Caco-2 (cell line): Measurements from ENCODE around the gene CA12. TPM values are rescaled to one million over a fixed set of nuclear protein-coding genes. Genes with fewer than 3 reads are reported as not detected.

ENCODE experiments used
- BruUV-seq: library from RNA; stranded (reverse); fragments of 400-500 nt; replicated peaks from 2 replicates; lab custom pipeline; 2021; lab: Mats Ljungman, UMichigan
- CTCF ChIA-PET: fragments of 300-600 bp; sonication (Branson Sonifier 250); formaldehyde crosslinking; loops from one replicate; lab custom pipeline; 2022; ENCODE audit warnings: antibody characterized with exemption; lab: Charles Lee
- POLR2A ChIA-PET: fragments of 300-600 bp; sonication (Branson Sonifier 250); formaldehyde crosslinking; loops from one replicate; lab custom pipeline; 2022; ENCODE audit warnings: antibody characterized with exemption; lab: Charles Lee
- DNase-seq, 2 experiments: peaks; one replicate each; pipeline versions ENCODE4 v3.0.0 to v3.0.0-alpha.2; 2020 to 2022
- H3K27me3 ChIP-seq: replicated peaks from 2 replicates; pipeline ENCODE4 v1.6.0; 2011; ENCODE audit warnings: low read length; ENCODE audit not compliant: control insufficient read depth, insufficient read depth
- H3K36me3 ChIP-seq: 2 replicates; pipeline ENCODE4 v1.5.1; 2011; ENCODE audit warnings: low read length; ENCODE audit not compliant: control insufficient read depth, insufficient read depth
- H3K4me1 ChIP-seq: fragments of 250-450 bp; sonication (Bioruptor Pico); 2 replicates; pipeline ENCODE4 v1.5.1; 2020; ENCODE audit warnings: mild to moderate bottlenecking
- H3K4me3 ChIP-seq: 2 replicates; pipeline ENCODE4 v1.5.1; 2011; ENCODE audit warnings: low read depth, mild to moderate bottlenecking, control low read depth, low read length
- H3K9me3 ChIP-seq: fragments of 250-450 bp; sonication (Bioruptor Pico); 2 replicates; pipeline ENCODE4 v1.5.1; 2020; ENCODE audit warnings: mild to moderate bottlenecking, moderate library complexity
- H3K27ac Mint-ChIP-seq: one replicate; pipeline ENCODE4 v1.8.0; 2022; ENCODE audit warnings: mixed read lengths; ENCODE audit not compliant: unreplicated experiment
- H3K27me3 Mint-ChIP-seq: one replicate; pipeline ENCODE4 v1.8.0; 2022; ENCODE audit warnings: mixed read lengths; ENCODE audit not compliant: insufficient read depth, unreplicated experiment
- H3K36me3 Mint-ChIP-seq: one replicate; pipeline ENCODE4 v1.8.0; 2022; ENCODE audit warnings: mild to moderate bottlenecking, mixed read lengths; ENCODE audit not compliant: insufficient read depth, unreplicated experiment
- H3K4me1 Mint-ChIP-seq: one replicate; pipeline ENCODE4 v1.8.0; 2022; ENCODE audit warnings: low read depth, mixed read lengths; ENCODE audit not compliant: unreplicated experiment
- H3K4me3 Mint-ChIP-seq: one replicate; pipeline ENCODE4 v1.8.0; 2022; ENCODE audit warnings: mild to moderate bottlenecking, moderate library complexity, mixed read lengths; ENCODE audit not compliant: unreplicated experiment
- H3K9me3 Mint-ChIP-seq: one replicate; pipeline ENCODE4 v1.8.0; 2022; ENCODE audit warnings: mixed read lengths; ENCODE audit not compliant: unreplicated experiment
- intact Hi-C: fragments of 100-400 bp; cut with micrococcal nuclease; formaldehyde crosslinking; loops from one replicate; pipeline ENCODE4 v1.10.0; 2022; ENCODE audit not compliant: unreplicated experiment
- total RNA-seq: library from RNA; stranded (reverse); gene quantifications from 2 replicates; pipeline ENCODE4 v1.2.3, GENCODE V29; 2022
- TF ChIP-seq, protein P1 (sequence below), 2 experiments: fragments of 200-600 bp in 1 of 2; IDR thresholded peaks; 1 replicate in 1 of 2; 2 replicates in 1 of 2; pipeline versions ENCODE4 v1.5.1 to v1.8.0; 2011 to 2022; ENCODE audit warnings: antibody characterized with exemption in 1 of 2, control low read depth in 1 of 2, inconsistent platforms in 1 of 2, low read depth in 1 of 2, low read length in 1 of 2, mild to moderate bottlenecking in 1 of 2, moderate library complexity in 1 of 2; ENCODE audit not compliant: insufficient read depth in 1 of 2, severe bottlenecking in 1 of 2, unreplicated experiment in 1 of 2

CA12 gene
- total RNA-seq, 1 experiment from 2014 or later, result 1.0 TPM

DNA sequence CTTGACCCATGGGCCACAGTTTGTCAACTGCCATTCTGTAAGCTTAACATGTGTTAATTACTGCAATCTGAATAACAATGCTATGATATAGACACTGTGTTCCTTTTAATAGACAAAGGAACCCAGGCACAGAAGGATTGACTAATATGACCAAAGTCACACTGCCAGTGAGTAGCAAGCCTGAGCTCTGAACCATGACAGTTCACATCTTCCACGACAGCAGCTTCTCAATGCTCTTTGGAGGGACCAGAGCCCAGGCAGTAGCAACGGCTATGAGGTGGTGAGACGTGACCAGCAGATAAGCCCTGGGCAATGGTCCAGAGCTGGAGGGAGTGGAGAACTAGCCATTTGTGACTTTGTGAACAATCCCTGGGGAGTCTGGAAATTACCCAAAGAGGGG, 19.4 kb downstream of the CA12 start:
- H3K36me3 Mint-ChIP-seq, result no peaks in the 10 kb centered on the region

DNA sequence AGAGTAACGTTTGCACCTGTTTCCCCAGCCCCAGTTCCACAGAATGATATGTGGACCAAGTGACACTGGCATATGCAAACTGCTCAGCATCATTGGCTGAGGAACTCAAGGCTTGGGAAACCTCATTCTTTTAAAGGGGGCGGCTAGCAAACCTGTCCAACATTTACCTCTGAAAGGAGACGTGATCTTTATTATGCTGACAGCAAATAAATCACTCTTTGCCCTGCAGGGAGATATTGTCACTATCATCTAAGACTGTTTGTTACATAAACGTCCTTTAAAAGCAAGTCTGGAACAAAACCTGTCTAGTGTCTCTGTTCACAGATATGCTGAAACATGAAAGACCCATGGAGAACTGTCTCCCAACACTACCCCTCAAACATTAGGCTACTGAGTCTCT, 21.5 kb downstream of the CA12 start:
- H3K4me3 ChIP-seq, result no peak overlapping the region
- H3K36me3 Mint-ChIP-seq, result no peaks in the 10 kb centered on the region
- no TSS peak for BruUV-seq
- no peak for DNase-seq
- TF ChIP-seq, protein P1, sequence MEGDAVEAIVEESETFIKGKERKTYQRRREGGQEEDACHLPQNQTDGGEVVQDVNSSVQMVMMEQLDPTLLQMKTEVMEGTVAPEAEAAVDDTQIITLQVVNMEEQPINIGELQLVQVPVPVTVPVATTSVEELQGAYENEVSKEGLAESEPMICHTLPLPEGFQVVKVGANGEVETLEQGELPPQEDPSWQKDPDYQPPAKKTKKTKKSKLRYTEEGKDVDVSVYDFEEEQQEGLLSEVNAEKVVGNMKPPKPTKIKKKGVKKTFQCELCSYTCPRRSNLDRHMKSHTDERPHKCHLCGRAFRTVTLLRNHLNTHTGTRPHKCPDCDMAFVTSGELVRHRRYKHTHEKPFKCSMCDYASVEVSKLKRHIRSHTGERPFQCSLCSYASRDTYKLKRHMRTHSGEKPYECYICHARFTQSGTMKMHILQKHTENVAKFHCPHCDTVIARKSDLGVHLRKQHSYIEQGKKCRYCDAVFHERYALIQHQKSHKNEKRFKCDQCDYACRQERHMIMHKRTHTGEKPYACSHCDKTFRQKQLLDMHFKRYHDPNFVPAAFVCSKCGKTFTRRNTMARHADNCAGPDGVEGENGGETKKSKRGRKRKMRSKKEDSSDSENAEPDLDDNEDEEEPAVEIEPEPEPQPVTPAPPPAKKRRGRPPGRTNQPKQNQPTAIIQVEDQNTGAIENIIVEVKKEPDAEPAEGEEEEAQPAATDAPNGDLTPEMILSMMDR (IDR thresholded peaks at IDR 0.05; ENCODE audit: insufficient read depth in 1 of 2, low read depth in 1 of 2, low read length in 1 of 2, severe bottlenecking in 1 of 2, unreplicated experiment in 1 of 2), result no peak
- intact Hi-C loops, result no loop called here
- H3K4me1 Mint-ChIP-seq, result peaks cover 7% of the 10 kb centered on the region
- POLR2A ChIA-PET, result no interaction called here
- no peaks in the 10 kb centered on the region for H3K9me3 ChIP-seq
- no peaks in the 10 kb centered on the region for H3K9me3 Mint-ChIP-seq
- CTCF ChIA-PET, result no interaction called here
- no peak overlapping the region for H3K27ac Mint-ChIP-seq
- no peaks in the 10 kb centered on the region for H3K36me3 ChIP-seq
- H3K27me3 Mint-ChIP-seq, result peaks cover 3% of the 10 kb centered on the region
- H3K4me1 ChIP-seq, result no peaks in the 10 kb centered on the region
- H3K27me3 ChIP-seq, result no peaks in the 10 kb centered on the region
- no peak overlapping the region for H3K4me3 Mint-ChIP-seq

More for the DNA sequence above, 19.4 kb downstream of the CA12 start:
- Mint-ChIP-seq H3K27ac (no peak overlapping the region), H3K27me3 (peaks cover 3% of the 10 kb centered on the region), H3K4me3 (no peak overlapping the region), H3K4me1 (no peaks in the 10 kb centered on the region), H3K9me3 (no peaks in the 10 kb centered on the region)
- Histone ChIP-seq H3K4me3 (no peak overlapping the region), H3K27me3 (no peaks in the 10 kb centered on the region), H3K9me3 (no peaks in the 10 kb centered on the region), H3K36me3 (no peaks in the 10 kb centered on the region), H3K4me1 (no peaks in the 10 kb centered on the region)
- no peak for DNase-seq
- POLR2A ChIA-PET, result no interaction called here
- CTCF ChIA-PET, result no interaction called here
- TF ChIP-seq, protein P1 (IDR thresholded peaks at IDR 0.05; ENCODE audit: insufficient read depth in 1 of 2, low read depth in 1 of 2, low read length in 1 of 2, severe bottlenecking in 1 of 2, unreplicated experiment in 1 of 2), result no peak
- no TSS peak for BruUV-seq
- intact Hi-C loops, result no loop called here

DNA sequence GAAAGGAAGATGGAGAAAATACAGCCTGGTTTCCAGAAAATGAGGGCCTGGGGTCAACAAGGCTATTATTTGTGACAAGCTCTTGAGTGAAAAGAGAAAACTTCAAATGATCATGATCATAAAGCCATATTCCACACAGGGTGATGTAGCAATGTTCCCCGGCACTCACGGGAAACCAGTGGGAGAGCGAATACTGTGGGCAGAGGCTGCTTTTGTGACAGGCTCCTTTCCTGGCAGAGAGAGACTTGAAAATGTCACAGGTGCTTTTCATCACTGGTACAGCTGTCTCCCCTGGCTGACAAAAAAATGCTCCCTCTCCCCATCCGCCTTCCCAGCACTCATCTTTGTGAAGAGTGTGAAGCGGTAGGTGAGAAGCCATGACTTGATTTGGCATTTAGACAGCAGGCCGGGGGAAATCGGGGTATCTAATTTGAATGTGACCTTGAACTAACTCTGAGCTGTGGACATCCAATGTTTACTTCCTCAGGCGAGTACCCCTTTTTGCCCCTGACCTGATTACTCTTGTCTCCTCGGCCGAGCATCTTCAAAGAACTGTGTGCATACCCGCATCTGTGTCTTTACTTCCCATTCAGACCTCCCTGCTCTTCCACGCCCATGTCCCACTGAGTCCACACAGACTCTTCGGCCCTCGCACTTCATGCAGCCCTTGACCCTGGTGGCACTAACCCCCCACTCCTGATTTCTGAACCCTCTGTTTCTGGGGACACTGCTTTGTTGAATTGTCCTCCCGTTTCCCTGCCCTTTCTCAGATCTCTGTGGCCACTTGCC, 23.2 kb downstream of the CA12 start:
- H3K4me1 Mint-ChIP-seq, result peaks cover 12% of the 10 kb centered on the region
- peaks cover 3% of the 10 kb centered on the region for H3K27me3 Mint-ChIP-seq
- no peaks in the 10 kb centered on the region for H3K4me1 ChIP-seq
- TF ChIP-seq, protein P1 (IDR thresholded peaks at IDR 0.05; ENCODE audit: insufficient read depth in 1 of 2, low read depth in 1 of 2, low read length in 1 of 2, severe bottlenecking in 1 of 2, unreplicated experiment in 1 of 2), result no peak
- no peak for DNase-seq
- BruUV-seq, result no TSS peak
- H3K4me3 ChIP-seq, result no peak overlapping the region
- CTCF ChIA-PET, result no interaction called here
- no peaks in the 10 kb centered on the region for H3K27me3 ChIP-seq
- no peaks in the 10 kb centered on the region for H3K9me3 ChIP-seq
- intact Hi-C loops, result no loop called here
- POLR2A ChIA-PET, result no interaction called here
- no peak overlapping the region for H3K4me3 Mint-ChIP-seq
- no peak overlapping the region for H3K27ac Mint-ChIP-seq
- no peaks in the 10 kb centered on the region for H3K36me3 Mint-ChIP-seq
- H3K36me3 ChIP-seq, result no peaks in the 10 kb centered on the region
- H3K9me3 Mint-ChIP-seq, result no peaks in the 10 kb centered on the region
